AG04449 (cell line): ENCODE data around the gene KIF26B.

Source experiments
- CTCF ChIA-PET: fragments of 350-600 bp; formaldehyde crosslinking; extraction: SDS; loops from one replicate; lab custom pipeline; 2021; ENCODE audit warnings: antibody characterized with exemption; lab: Yijun Ruan, JAX
- POLR2A ChIA-PET: fragments of 400-600, 350-600 bp; formaldehyde crosslinking; extraction: SDS; loops from one replicate; lab custom pipeline; 2020; ENCODE audit warnings: antibody characterized with exemption, inconsistent platforms; lab: Yijun Ruan, JAX
- DNase-seq: peaks from one replicate; pipeline ENCODE4 v3.0.0-alpha.2; 2010; ENCODE audit warnings: low read depth, low spot score
- H3K4me3 ChIP-seq: 2 replicates; pipeline ENCODE4 v1.5.1; 2011; ENCODE audit warnings: low read depth, mild to moderate bottlenecking, control low read depth, low read length
- TF ChIP-seq, protein P1 (sequence below): IDR thresholded peaks from one replicate; pipeline ENCODE4 v1.5.1; 2011; ENCODE audit warnings: mild to moderate bottlenecking, moderate library complexity, low read length, control low read depth, inconsistent platforms; ENCODE audit not compliant: insufficient read depth; ENCODE audit errors: missing control alignments

KIF26B gene

DNA sequence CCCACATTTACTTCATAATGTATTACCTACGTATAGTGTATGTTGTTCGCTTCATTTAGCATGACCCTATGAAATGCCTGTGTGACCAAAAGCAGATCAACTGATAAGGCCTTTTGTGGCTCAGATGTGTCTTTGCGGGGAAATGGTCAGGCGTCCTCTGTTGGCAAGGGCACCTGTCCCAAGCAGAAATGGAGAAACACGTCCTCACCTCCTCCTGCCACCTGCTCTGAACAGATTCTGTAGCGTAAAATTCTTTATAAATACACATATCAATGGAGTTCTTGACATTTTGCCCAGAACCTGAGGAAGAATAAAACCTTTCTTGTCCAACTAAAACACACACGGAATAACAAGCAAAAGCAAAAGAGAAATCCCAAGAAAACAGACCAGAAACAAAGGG lies 417.9 kb downstream of the KIF26B start:
- no peak overlapping the region for H3K4me3 ChIP-seq
- TF ChIP-seq, protein P1, sequence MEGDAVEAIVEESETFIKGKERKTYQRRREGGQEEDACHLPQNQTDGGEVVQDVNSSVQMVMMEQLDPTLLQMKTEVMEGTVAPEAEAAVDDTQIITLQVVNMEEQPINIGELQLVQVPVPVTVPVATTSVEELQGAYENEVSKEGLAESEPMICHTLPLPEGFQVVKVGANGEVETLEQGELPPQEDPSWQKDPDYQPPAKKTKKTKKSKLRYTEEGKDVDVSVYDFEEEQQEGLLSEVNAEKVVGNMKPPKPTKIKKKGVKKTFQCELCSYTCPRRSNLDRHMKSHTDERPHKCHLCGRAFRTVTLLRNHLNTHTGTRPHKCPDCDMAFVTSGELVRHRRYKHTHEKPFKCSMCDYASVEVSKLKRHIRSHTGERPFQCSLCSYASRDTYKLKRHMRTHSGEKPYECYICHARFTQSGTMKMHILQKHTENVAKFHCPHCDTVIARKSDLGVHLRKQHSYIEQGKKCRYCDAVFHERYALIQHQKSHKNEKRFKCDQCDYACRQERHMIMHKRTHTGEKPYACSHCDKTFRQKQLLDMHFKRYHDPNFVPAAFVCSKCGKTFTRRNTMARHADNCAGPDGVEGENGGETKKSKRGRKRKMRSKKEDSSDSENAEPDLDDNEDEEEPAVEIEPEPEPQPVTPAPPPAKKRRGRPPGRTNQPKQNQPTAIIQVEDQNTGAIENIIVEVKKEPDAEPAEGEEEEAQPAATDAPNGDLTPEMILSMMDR: no peak
- ChIA-PET POLR2A (no interaction called here), CTCF (no interaction called here)
- DNase-seq: no peak

DNA sequence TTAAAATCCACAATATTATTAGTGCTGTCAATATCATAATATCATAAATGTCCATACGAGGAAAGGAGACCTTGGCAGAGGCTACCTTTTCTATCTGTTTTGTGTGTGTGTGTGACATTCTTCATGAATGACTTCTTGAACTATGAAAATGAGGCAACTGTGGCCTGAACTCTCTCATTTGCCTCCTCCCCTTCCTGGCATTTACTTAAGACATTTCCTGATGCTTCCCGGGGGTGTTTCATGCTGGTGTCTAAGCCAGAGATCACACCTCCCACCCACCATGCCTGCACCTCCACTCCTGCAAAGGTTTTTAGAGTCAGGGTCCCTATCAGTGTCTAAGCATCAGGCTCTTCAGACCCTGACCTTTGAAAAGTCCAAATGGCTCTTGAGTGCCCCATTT lies 420.9 kb downstream of the KIF26B start:
- no peak for DNase-seq
- POLR2A ChIA-PET: no interaction called here
- TF ChIP-seq, protein P1: no peak
- CTCF ChIA-PET: no interaction called here
- H3K4me3 ChIP-seq: no peak overlapping the region

DNA sequence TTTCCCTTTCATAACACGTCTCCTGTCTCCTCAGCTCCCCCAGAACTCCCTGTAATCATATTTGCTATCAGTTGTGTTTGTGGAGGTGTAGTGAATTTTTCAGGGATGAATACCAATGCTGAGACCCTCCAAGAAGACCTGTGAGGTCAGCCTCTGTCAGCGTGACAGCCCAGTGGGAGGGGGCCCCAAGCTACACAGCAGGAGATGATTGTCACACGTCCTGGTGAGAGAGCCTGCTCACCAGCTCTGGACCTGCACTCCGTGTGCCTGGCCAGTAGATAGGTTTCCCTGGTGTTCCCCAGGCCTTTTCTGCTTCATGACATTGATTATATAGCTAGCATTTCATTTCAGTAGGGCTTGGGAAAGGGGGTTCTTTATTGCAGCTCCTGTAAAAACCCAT lies 421.5 kb downstream of the KIF26B start:
- TF ChIP-seq, protein P1: no peak

DNA sequence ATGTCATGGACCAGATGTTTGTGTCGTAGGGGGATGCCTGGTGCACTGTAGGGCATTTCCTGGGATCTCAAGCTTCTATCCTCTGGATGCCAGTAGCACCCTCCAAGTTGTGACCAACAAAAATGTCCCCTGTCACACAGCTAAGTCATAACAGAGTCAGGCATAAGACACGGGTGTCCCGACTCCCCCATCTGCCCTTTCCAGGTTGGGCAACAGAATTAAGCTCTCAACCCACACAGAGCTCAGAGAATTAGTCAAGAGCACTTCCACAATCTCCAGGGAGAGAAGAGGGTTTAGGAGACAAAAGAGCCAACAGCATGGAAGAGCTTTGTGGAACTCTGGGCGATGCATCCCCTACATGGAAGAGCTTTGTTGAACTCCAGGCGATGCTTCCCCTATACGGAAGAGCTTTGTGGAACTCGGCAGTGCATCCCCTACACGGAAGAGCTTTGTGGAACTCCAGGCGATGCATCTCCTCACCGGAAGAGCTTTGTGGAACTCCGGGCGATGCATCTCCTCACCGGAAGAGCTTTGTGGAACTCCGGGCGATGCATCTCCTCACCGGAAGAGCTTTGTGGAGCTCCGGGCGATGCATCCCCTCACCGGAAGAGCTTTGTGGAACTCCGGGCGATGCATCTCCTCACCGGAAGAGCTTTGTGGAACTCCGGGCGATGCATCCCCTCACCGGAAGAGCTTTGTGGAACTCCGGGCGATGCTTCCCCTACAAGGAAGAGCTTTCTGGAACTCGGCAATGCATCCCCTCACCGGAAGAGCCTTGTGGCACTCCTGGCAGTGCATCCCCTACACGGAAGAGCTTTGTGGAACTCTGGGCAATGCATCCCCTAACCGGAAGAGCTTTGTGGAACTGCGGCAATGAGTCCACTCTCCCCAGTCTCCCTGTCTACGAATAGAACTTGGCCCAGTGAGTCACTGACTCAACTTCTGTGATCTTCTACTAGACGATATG lies 422.7 kb downstream of the KIF26B start:
- TF ChIP-seq, protein P1: no peak
- ChIA-PET CTCF (interaction anchor here (0.9 kb wide), 1 partner anchor 8 kb away, joined by 3 read pairs; no protein-coding TSS in a partner anchor), POLR2A (no interaction called here)
- no peak for DNase-seq
- no peak overlapping the region for H3K4me3 ChIP-seq

More for the DNA sequence above, 421.5 kb downstream of the KIF26B start:
- DNase-seq: no peak
- CTCF ChIA-PET: interaction anchor here (0.9 kb wide), 1 partner anchor 9 kb away, joined by 3 read pairs; no protein-coding TSS in a partner anchor
- H3K4me3 ChIP-seq: no peak overlapping the region
- POLR2A ChIA-PET: no interaction called here

DNA sequence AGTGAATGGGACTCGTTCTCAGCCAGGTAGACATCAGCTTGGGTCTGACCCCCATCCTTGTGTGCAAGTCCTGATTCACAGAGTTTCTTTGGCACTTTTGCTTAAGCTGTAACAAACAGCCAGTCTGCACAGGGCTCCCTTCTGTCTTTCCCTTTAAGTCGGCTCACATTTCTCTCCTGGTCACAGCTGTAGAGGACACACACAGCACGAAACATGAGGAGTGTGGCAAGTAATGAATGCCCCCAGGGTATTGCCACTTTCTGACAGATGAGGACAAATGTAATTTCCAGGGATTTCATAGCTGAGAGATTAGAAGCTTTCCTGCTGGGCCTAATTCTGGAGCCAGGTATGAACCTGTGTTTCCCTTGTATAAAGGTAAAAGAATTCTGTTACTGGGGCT lies 423.5 kb downstream of the KIF26B start:
- CTCF ChIA-PET: no interaction called here
- POLR2A ChIA-PET: no interaction called here
- TF ChIP-seq, protein P1: no peak
- no peak overlapping the region for H3K4me3 ChIP-seq
- no peak for DNase-seq

DNA sequence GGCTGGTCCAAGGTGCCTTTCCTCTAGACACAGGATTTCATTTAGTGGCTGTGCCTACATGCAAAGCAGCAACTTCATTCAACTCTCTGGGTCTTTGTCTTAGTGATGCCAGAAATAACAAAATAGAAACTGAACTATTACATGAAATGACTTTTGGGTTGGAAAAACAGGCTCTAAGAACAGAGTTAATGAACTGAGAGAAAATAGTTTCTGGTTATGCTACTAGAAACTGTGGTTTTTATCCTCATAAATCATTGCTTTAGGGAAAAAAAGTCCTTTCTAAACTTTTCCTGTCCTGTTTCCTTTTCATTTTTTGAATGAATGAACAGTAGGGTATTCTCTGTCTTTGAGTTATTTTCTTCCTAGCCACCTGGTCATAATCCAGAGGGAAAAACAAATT lies 424.0 kb downstream of the KIF26B start:
- ChIA-PET CTCF (no interaction called here), POLR2A (no interaction called here)
- no peak for DNase-seq
- no peak overlapping the region for H3K4me3 ChIP-seq
- TF ChIP-seq, protein P1: no peak
